GM19023 (cell line): ENCODE data around the gene CYP26C1.

Experiments used
- ATAC-seq: cut with Tn5 transposase; IDR thresholded peaks from one replicate; pipeline ENCODE4 v1.9.1; 2021; ENCODE audit warnings: mild to moderate bottlenecking, moderate library complexity; ENCODE audit not compliant: unreplicated experiment

The CYP26C1 gene

DNA sequence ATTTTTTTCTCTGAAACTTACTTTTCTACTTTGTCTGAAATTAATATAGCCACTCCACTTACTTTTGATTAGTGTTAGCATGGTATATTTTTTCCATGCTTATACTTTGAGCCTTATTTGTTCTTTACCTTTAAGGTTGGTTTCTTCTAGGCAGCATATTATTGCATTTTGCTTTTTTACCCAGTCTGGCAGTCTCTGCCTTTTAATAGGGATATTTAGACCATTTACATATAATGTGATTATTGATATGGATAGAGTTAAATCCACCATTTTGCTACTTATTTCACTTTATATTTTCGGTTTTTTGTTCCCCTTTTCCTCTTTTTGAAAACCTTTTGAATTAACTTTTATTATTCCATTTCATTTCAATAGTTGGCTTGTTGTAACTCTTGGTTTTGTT lies 43.4 kb downstream of the CYP26C1 start:
- no peak for ATAC-seq

DNA sequence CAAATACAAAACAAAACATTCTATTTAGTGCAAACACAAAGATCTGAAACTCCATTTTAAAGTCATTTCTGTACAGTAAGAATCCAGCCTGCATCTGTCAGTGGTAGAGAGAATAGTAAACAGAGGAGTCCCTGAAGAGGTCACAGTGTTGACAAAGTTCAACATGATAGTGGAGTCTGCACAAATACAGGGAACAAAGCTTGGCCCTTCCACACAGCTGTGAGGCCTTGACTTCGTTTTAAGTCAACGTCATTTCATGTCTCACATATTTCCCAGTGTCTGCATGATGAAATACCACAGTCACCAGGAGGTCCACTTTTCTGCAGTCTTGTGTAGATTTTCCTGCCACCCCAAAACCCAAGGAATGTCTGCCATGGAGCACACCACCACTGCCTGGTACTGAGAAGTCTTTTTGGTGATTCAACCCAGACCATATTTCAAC lies 46.1 kb downstream of the CYP26C1 start:
- no peak for ATAC-seq

DNA sequence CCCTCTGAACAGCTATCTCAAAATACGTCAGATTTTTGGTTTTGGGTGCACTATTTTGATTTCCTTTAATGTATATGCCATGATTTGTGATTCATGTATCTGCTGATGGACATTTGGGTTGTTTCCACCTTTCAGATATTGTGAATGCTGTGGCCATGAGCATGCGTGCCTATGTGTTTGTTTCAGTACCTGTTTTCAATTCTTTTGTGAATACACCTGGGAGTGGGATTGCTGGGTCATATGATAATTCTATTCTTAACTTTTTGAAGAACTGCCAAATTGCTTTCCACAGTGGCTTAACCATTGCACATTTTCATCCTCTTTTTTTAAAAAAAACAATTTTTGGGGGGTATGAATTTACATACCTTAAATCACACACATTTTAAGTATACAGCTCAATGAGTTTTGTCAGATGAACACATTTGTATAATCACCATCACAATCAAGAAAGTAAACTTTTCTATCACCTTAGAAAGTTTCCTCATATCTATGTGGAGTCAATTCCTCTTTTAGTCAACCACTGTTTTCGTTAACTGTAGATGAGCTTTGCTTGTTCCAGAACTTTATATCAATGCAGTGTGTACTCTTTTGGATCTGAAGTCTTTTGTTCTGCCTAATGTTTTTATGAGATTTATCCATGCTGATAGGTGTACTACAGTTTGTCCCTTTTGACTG lies 50.0 kb downstream of the CYP26C1 start:
- ATAC-seq: no peak

DNA sequence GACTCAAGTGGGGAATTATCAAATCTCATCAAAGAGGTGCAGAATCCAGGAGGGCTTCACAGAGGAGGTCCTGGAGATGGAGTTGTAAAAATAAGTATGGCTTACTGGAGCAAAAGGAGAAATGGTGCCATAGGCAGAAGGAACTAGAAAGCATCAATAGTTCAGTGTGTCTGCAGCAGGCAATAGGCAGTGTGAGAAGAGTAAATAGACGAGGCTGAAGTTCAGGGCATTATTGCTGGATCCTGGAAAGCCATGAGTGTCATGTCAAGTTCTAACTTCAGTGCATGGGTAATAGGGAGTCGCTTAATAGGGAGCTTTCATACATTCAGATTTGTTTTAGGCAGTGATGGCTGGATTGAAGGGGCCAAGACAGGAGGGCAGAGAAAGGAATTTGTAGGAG lies 52.4 kb downstream of the CYP26C1 start:
- ATAC-seq: no peak

DNA sequence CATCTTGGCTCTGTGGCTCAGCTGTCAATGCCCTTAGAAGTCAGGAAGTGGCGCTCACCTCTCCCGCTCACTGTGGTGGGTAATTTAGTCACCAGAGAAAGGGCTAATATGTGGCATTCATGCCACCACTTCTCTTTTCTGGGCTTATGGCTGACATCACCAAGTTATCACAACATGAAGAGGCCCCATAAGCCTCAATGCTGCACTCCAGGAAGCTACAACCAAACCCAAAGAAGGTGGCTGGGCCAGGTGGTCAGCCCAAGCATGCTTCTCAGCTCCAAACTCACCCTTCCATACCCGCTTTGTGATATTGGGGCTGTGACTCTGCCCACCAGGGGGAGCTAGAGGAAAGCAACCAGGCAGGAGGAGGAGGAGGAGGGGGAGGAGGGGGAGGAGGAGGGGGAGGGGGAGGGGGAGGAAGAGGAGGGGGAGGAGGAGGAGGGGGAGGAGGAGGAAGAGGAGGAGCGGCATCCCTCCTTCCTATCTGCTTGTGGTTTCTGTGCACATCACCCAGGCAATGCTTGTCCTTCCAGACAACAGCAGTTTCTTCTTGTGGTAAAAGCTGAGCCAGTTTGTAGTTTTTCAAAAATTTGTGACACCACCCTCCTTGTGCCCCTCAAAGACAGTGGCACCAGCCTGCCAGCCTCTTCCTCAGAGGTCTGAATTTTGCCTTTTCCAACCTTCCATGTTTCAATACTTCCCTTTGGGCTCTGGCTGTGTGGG lies 55.2 kb downstream of the CYP26C1 start:
- no peak for ATAC-seq
